K562 (cell line): ENCODE data around the gene RNF227. TPM values are rescaled to one million over a fixed set of nuclear protein-coding genes. Genes with fewer than 3 reads are reported as not detected.

Experiments used
- C11orf30 ChIP-seq: fragments of 450-650 bp; IDR thresholded peaks from 2 replicates; pipeline ENCODE4 v1.6.1; 2016; ENCODE audit warnings: low read depth, mild to moderate bottlenecking
- CREB3L1 ChIP-seq: fragments of 450-650 bp; IDR thresholded peaks from 2 replicates; pipeline ENCODE4 v1.6.1; 2014; ENCODE audit warnings: low read depth, mild to moderate bottlenecking, moderate library complexity, borderline replicate concordance
- EZH2 ChIP-seq: IDR thresholded peaks from 2 replicates; pipeline ENCODE4 v1.6.1; 2012; ENCODE audit warnings: low read depth, mild to moderate bottlenecking, inconsistent platforms, low read length, borderline replicate concordance
- NCOA2 ChIP-seq, 2 experiments: fragments of 450-650 bp; IDR thresholded peaks; 2 replicates each; pipeline ENCODE4 v1.6.1; 2018; ENCODE audit warnings: mild to moderate bottlenecking in 2 of 2, moderate library complexity in 1 of 2; ENCODE audit not compliant: partially characterized antibody in 2 of 2
- SIRT6 ChIP-seq: IDR thresholded peaks from one replicate; pipeline ENCODE4 v1.6.1; 2012; ENCODE audit warnings: low read depth, mild to moderate bottlenecking, control low read depth, inconsistent platforms, low read length, moderate library complexity
- SMARCA5 ChIP-seq: fragments of 450-650 bp; IDR thresholded peaks from 2 replicates; pipeline ENCODE4 v1.6.1; 2016
- ZNF436 ChIP-seq: fragments of 250-450, 450-650 bp; sonication (Bioruptor Pico); formaldehyde crosslinking; IDR thresholded peaks from 2 replicates; pipeline ENCODE4 v1.7.0; 2020; ENCODE audit warnings: mild to moderate bottlenecking
- ZNF518B ChIP-seq: fragments of 250-450 bp; sonication (Bioruptor Pico); IDR thresholded peaks from 2 replicates; pipeline ENCODE4 v1.5.0; 2021; ENCODE audit warnings: mild to moderate bottlenecking, moderate library complexity
- ZNF695 ChIP-seq: fragments of 450-650 bp; formaldehyde crosslinking; IDR thresholded peaks from 2 replicates; pipeline ENCODE4 v1.4.0; 2020; ENCODE audit warnings: mild to moderate bottlenecking, moderate library complexity
- polyA plus RNA-seq, 8 experiments: library from polyadenylated mRNA; depleted of rRNA in 4 of 8; stranded (reverse) in 5 of 8; unstranded in 3 of 8; fragments of >200 nt; fragmentation: Nextera tagmentation in 2 of 8; fragmentation: Illumina TruSeq in 1 of 8; extraction: Ambion mirVana in 2 of 8; extraction: Trizol in 1 of 8; gene quantifications; 2 replicates each; pipeline versions ENCODE4 v1.2.1 to v1.2.3, GENCODE V29; 2011 to 2014; ENCODE audit warnings: inconsistent platforms in 1 of 8, missing spikeins in 1 of 8
- total RNA-seq, 7 experiments: library from RNA; depleted of rRNA in 6 of 7; stranded (reverse); fragments of >200 nt in 6 of 7; fragmentation: Illumina TruSeq in 2 of 7; extraction: Trizol in 2 of 7; gene quantifications; 2 replicates each; pipeline versions ENCODE4 v1.2.1 to v1.2.3, GENCODE V29; 2011 to 2021; ENCODE audit warnings: low replicate concordance in 1 of 7
- TF ChIP-seq, protein P1 (sequence below): fragments of 250-450 bp; sonication (Bioruptor Pico); IDR thresholded peaks from 2 replicates; pipeline ENCODE4 v1.4.0; 2020; ENCODE audit warnings: borderline replicate concordance

The RNF227 gene
- total and polyA plus RNA-seq, 9 of the 15 experiments (the other 6 are each of a cell fraction or from before 2014, with no cell fraction given), result 1.1 to 6.7 (median 2.3) TPM

- TF ChIP-seq ZNF518B (CRISPR knock-in tag) (no peak), SMARCA5 (no peak), C11orf30 (no peak), ZNF436 (CRISPR knock-in tag) (no peak), CREB3L1 (no peak), SIRT6 (no peak), NCOA2 (IDR thresholded peaks at IDR 0.05; ENCODE audit: partially characterized antibody in 2 of 2) (no peak), EZH2 (no peak), ZNF695 (no peak)
- TF ChIP-seq, protein P1, sequence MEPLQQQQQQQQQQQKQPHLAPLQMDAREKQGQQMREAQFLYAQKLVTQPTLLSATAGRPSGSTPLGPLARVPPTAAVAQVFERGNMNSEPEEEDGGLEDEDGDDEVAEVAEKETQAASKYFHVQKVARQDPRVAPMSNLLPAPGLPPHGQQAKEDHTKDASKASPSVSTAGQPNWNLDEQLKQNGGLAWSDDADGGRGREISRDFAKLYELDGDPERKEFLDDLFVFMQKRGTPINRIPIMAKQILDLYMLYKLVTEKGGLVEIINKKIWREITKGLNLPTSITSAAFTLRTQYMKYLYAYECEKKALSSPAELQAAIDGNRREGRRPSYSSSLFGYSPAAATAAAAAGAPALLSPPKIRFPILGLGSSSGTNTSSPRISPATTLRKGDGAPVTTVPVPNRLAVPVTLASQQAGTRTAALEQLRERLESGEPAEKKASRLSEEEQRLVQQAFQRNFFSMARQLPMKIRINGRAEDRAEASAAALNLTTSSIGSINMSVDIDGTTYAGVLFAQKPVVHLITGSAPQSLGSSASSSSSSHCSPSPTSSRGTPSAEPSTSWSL (CRISPR knock-in tag), result no peak
- TF ChIP-seq, all 486 proteins: peak for 0
Observed at GRCh38 chr17:7882068-7882467, 34.0 kb downstream of the RNF227 start (continued).
